K562 (cell line): ENCODE measurements around the gene RASL11A. TPM values are rescaled to one million over a fixed set of nuclear protein-coding genes. Genes with fewer than 3 reads are reported as not detected.

Experiments
- ATAC-seq: fragments of 200-7000 bp; cut with Tn5 transposase; 3 replicates; pipeline ENCODE4 v1.9.1; 2020; ENCODE audit warnings: moderate library complexity
- BruUV-seq: library from RNA; stranded (reverse); fragments of 400-500 nt; replicated peaks from 2 replicates; lab custom pipeline; 2021; lab: Mats Ljungman, UMichigan
- CTCF ChIA-PET: fragments of 300-600 bp; formaldehyde crosslinking; extraction: SDS; loops from one replicate; lab custom pipeline; 2021; ENCODE audit warnings: low intra/inter-chr PET ratio; lab: Yijun Ruan, JAX
- POLR2A ChIA-PET: fragments of 300-600, 350-650 bp; sonication (Branson Sonifier 250); formaldehyde crosslinking; extraction: SDS; loops from one replicate; lab custom pipeline; 2021; ENCODE audit warnings: antibody characterized with exemption, inconsistent platforms; lab: Yijun Ruan, JAX
- DNase-seq, 4 experiments: peaks; one replicate each; pipeline versions ENCODE4 v3.0.0 to v3.0.0-alpha.2; 2011 to 2018; ENCODE audit warnings: low spot score in 3 of 4, mixed read lengths in 3 of 4; ENCODE audit errors: extremely low read depth in 1 of 4
- FAIRE-seq: peaks from 2 replicates; lab custom pipeline; 2011; peaks lifted over from hg19 to GRCh38; lab: Jason Lieb, UNC
- H2AFZ ChIP-seq: 2 replicates; pipeline ENCODE4 v1.6.0; 2011; ENCODE audit warnings: low read depth, low read length, control low read depth, inconsistent platforms
- H3K27ac ChIP-seq: fragments of 200-600 bp; 3 replicates; pipeline ENCODE4 v1.8.0; 2011; ENCODE audit warnings: low read depth, mild to moderate bottlenecking, control low read depth, inconsistent platforms, low read length, moderate library complexity, mixed read lengths; ENCODE audit errors: extremely low read depth
- H3K27me3 ChIP-seq, 2 experiments: fragments of 300-600 bp in 1 of 2; 2 replicates in 1 of 2; 3 replicates in 1 of 2; pipeline versions ENCODE4 v1.6.0 to v1.8.0; 2011; ENCODE audit warnings: inconsistent platforms in 2 of 2, low read length in 2 of 2, mild to moderate bottlenecking in 1 of 2, mixed read lengths in 1 of 2, moderate library complexity in 1 of 2; ENCODE audit not compliant: control insufficient read depth in 2 of 2, insufficient read depth in 2 of 2
- H3K36me3 ChIP-seq: fragments of 300-600 bp; 3 replicates; pipeline ENCODE4 v1.8.0; 2011; ENCODE audit warnings: mild to moderate bottlenecking, low read length, inconsistent platforms; ENCODE audit not compliant: control insufficient read depth, insufficient read depth
- H3K4me1 ChIP-seq, 2 experiments: fragments of 200-600 bp in 1 of 2; replicated peaks in 1 of 2; 2 replicates in 1 of 2; 3 replicates in 1 of 2; pipeline versions ENCODE4 v1.5.1 to v1.8.0; 2011; ENCODE audit warnings: inconsistent platforms in 2 of 2, low read length in 2 of 2, mild to moderate bottlenecking in 1 of 2, mixed read lengths in 1 of 2, moderate library complexity in 1 of 2; ENCODE audit not compliant: control insufficient read depth in 2 of 2, insufficient read depth in 2 of 2
- H3K4me2 ChIP-seq: 2 replicates; pipeline ENCODE4 v1.6.1; 2011; ENCODE audit warnings: low read length, control low read depth, inconsistent platforms, mixed read lengths; ENCODE audit not compliant: insufficient read depth
- H3K4me3 ChIP-seq: fragments of 200-600 bp; sonication (generic), shearing (Covaris generic); 2 replicates; pipeline ENCODE4 v1.5.1; 2016; ENCODE audit warnings: control low read depth, inconsistent platforms
- H3K79me2 ChIP-seq: fragments of 200-600 bp; 3 replicates; pipeline ENCODE4 v1.8.0; 2011; ENCODE audit warnings: low read length, inconsistent platforms; ENCODE audit not compliant: control insufficient read depth, insufficient read depth
- H3K9ac ChIP-seq, 2 experiments: 2 replicates each; pipeline versions ENCODE4 v1.6.0 to v1.6.1; 2011; ENCODE audit warnings: low read depth in 2 of 2, low read length in 2 of 2, control low read depth in 1 of 2, inconsistent platforms in 1 of 2, mild to moderate bottlenecking in 1 of 2, mixed read lengths in 1 of 2; ENCODE audit not compliant: insufficient read depth in 1 of 2
- H3K9me1 ChIP-seq: one replicate; pipeline ENCODE4 v1.6.0; 2011; ENCODE audit warnings: inconsistent platforms, mild to moderate bottlenecking, low read length, moderate library complexity; ENCODE audit not compliant: control insufficient read depth, insufficient read depth
- H3K9me3 ChIP-seq: replicated peaks from 2 replicates; pipeline ENCODE4 v1.5.1; 2011; ENCODE audit warnings: low read depth, low read length, inconsistent platforms; ENCODE audit not compliant: control insufficient read depth, insufficient read depth
- H4K20me1 ChIP-seq: replicated peaks from 2 replicates; pipeline ENCODE4 v1.6.1; 2011; ENCODE audit warnings: low read length, inconsistent platforms, mixed read lengths; ENCODE audit not compliant: control insufficient read depth, insufficient read depth
- CCAR2 ChIP-seq: fragments of 200-400 bp; formaldehyde crosslinking; IDR thresholded peaks from 2 replicates; pipeline ENCODE4 v1.6.1; 2017; ENCODE audit warnings: mild to moderate bottlenecking, low read depth, low read length
- CXXC5 ChIP-seq: fragments of 250-450 bp; sonication (Bioruptor Pico); IDR thresholded peaks from 2 replicates; pipeline ENCODE4 v1.8.0; 2022; ENCODE audit warnings: inconsistent platforms, mild to moderate bottlenecking, moderate library complexity
- DEAF1 ChIP-seq: fragments of 450-650 bp; formaldehyde crosslinking; IDR thresholded peaks from 2 replicates; pipeline ENCODE4 v1.4.0; 2020; ENCODE audit warnings: mild to moderate bottlenecking, moderate library complexity
- DMBX1 ChIP-seq: fragments of 250-450 bp; sonication (Bioruptor Pico); IDR thresholded peaks from 2 replicates; pipeline ENCODE4 v1.8.0; 2022; ENCODE audit warnings: inconsistent platforms, mild to moderate bottlenecking, moderate library complexity, borderline replicate concordance
- GTF2A2 ChIP-seq: IDR thresholded peaks from 2 replicates; pipeline ENCODE4 v1.6.1; 2016; ENCODE audit warnings: mild to moderate bottlenecking, missing genetic modification characterization, missing compliant biosample characterization
- KDM2B ChIP-seq: fragments of 250-450 bp; sonication (Bioruptor Pico); IDR thresholded peaks from 2 replicates; pipeline ENCODE4 v1.8.0; 2021; ENCODE audit warnings: mild to moderate bottlenecking, moderate library complexity
- LEF1 ChIP-seq: fragments of 450-650 bp; IDR thresholded peaks from 2 replicates; pipeline ENCODE4 v1.6.1; 2016; ENCODE audit warnings: mild to moderate bottlenecking
- MTA3 ChIP-seq: fragments of 450-650 bp; formaldehyde crosslinking; IDR thresholded peaks from 2 replicates; pipeline ENCODE4 v1.6.1; 2017; ENCODE audit warnings: mild to moderate bottlenecking, borderline replicate concordance
- NUFIP1 ChIP-seq: fragments of 450-650 bp; IDR thresholded peaks from 2 replicates; pipeline ENCODE4 v1.6.1; 2018; ENCODE audit not compliant: partially characterized antibody
- RBBP5 ChIP-seq: fragments of 200-600 bp; sonication (generic); IDR thresholded peaks from 2 replicates; pipeline ENCODE4 v1.6.1; 2012; ENCODE audit warnings: borderline replicate concordance, mild to moderate bottlenecking, low read length, control low read depth, inconsistent platforms; ENCODE audit not compliant: insufficient read depth, poor library complexity, severe bottlenecking
- RREB1 ChIP-seq: fragments of 250-450 bp; sonication (Bioruptor Pico); IDR thresholded peaks from 2 replicates; pipeline ENCODE4 v1.4.0; 2020
- SIRT6 ChIP-seq: IDR thresholded peaks from one replicate; pipeline ENCODE4 v1.6.1; 2012; ENCODE audit warnings: low read depth, mild to moderate bottlenecking, control low read depth, inconsistent platforms, low read length, moderate library complexity
- SRSF1 ChIP-seq: fragments of 200-400 bp; formaldehyde crosslinking; IDR thresholded peaks from 2 replicates; pipeline ENCODE4 v1.6.1; 2017; ENCODE audit warnings: mild to moderate bottlenecking, low read depth, low read length, moderate library complexity
- TAF15 ChIP-seq: fragments of 200-400 bp; formaldehyde crosslinking; IDR thresholded peaks from 2 replicates; pipeline ENCODE4 v1.6.1; 2017; ENCODE audit warnings: mild to moderate bottlenecking, low read depth, low read length, moderate library complexity
- ZNF212 ChIP-seq: fragments of 450-650 bp; formaldehyde crosslinking; IDR thresholded peaks from 2 replicates; pipeline ENCODE4 v1.4.0; 2020; ENCODE audit warnings: mild to moderate bottlenecking
- ZNF644 ChIP-seq: fragments of 200-800 bp; sonication (Bioruptor generic); IDR thresholded peaks from 2 replicates; pipeline ENCODE4 v1.6.1; 2016; ENCODE audit warnings: low read depth, missing genetic modification characterization, missing compliant biosample characterization
- ZNF785 ChIP-seq: fragments of 250-450 bp; sonication (Bioruptor Pico); IDR thresholded peaks from 2 replicates; pipeline ENCODE4 v1.4.0; 2020; ENCODE audit warnings: mild to moderate bottlenecking
- WGBS: fragments of 100-300 bp; shearing (Covaris generic); methylation state at CpG from one replicate; pipeline ENCODE4 v1.1.6; 2016; ENCODE audit warnings: low coverage, mixed read lengths; ENCODE audit not compliant: insufficient coverage; ENCODE audit errors: missing lambda C conversion rate; 5-methylcytosine and 5-hydroxymethylcytosine counted together
- in situ Hi-C: fragments of 300-500 bp; cut with MboI; formaldehyde crosslinking; loops from 4 replicates; pipeline ENCODE4 v1.15.0; 2018; ENCODE audit warnings: inconsistent platforms, mixed read lengths
- intact Hi-C: fragments of 100-400 bp; cut with micrococcal nuclease; formaldehyde crosslinking; loops from 2 replicates; pipeline ENCODE4 v1.14.2; 2022
- polyA plus RNA-seq, 8 experiments: library from polyadenylated mRNA; depleted of rRNA in 4 of 8; stranded (reverse) in 5 of 8; unstranded in 3 of 8; fragments of >200 nt; fragmentation: Nextera tagmentation in 2 of 8; fragmentation: Illumina TruSeq in 1 of 8; extraction: Ambion mirVana in 2 of 8; extraction: Trizol in 1 of 8; gene quantifications; 2 replicates each; pipeline versions ENCODE4 v1.2.1 to v1.2.3, GENCODE V29; 2011 to 2014; ENCODE audit warnings: inconsistent platforms in 1 of 8, missing spikeins in 1 of 8
- total RNA-seq, 7 experiments: library from RNA; depleted of rRNA in 6 of 7; stranded (reverse); fragments of >200 nt in 6 of 7; fragmentation: Illumina TruSeq in 2 of 7; extraction: Trizol in 2 of 7; gene quantifications; 2 replicates each; pipeline versions ENCODE4 v1.2.1 to v1.2.3, GENCODE V29; 2011 to 2021; ENCODE audit warnings: low replicate concordance in 1 of 7

The RASL11A gene
- total and polyA plus RNA-seq, 9 of the 15 experiments (the other 6 are each of a cell fraction or from before 2014, with no cell fraction given): 0.11 to 2.2 (median 1.5) TPM; not detected in 1

DNA sequence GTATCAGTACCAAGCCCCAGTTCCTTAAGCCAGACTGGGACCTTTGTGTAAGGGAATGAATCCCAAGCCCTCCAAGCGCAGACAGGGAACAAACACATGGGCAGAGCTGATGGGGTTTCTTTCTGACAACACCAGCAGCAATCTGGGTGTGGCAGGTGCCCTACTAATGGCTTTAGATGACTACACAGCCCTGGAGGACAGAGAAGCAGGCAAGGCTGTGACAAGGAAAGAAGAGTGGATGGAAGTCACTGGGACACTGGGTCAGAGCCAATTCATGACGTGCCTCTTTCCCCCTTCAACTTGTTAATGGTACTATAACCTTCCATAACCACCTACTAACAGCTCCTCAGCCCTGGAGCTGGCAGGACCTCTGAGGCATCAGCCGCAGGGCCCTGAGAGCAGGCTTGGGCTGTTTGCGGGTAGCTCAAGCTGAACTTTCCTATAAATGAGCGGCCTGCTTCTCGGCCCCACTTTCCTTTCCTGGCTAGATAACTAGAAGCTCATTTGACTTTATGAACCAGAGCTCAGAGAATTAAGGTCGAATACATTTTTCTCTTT, 38.9 kb downstream of the RASL11A start:
- Histone ChIP-seq H4K20me1 (no peaks in the 10 kb centered on the region; the same call in 1 of the 2 replicates), H3K9me3 (no peaks in the 10 kb centered on the region), H3K4me3 (no peak overlapping the region), H3K27me3 (peaks cover 18 to 31% of the 10 kb centered on the region in 2 experiments), H3K4me1 (no peaks in the 10 kb centered on the region), H3K27ac (no peak overlapping the region), H2AFZ (no peak overlapping the region), H3K9ac (no peak overlapping the region), H3K36me3 (no peaks in the 10 kb centered on the region), H3K9me1 (no peaks in the 10 kb centered on the region), H3K4me2 (no peak overlapping the region), H3K79me2 (no peaks in the 10 kb centered on the region)
- ChIA-PET POLR2A (interaction anchor here (0.8 kb wide), 1 partner anchor 18 kb away, joined by 3 read pairs; no protein-coding TSS in a partner anchor), CTCF (no interaction called here)
- no TSS peak for BruUV-seq
- DNase-seq (no peak), FAIRE-seq (no peak), ATAC-seq (no peak)
- intact Hi-C loops: no loop called here
- in situ Hi-C loops: no loop called here
- WGBS: 10% methylated on average over 4 of the region's 7 CpGs
- TF ChIP-seq KDM2B (CRISPR knock-in tag) (no peak), RREB1 (CRISPR knock-in tag) (no peak), MTA3 (no peak), NUFIP1 (no peak), DEAF1 (CRISPR knock-in tag) (no peak), ZNF644 (tag) (no peak), CXXC5 (CRISPR knock-in tag) (no peak), ZNF212 (CRISPR knock-in tag) (no peak), SRSF1 (no peak), LEF1 (no peak), GTF2A2 (tag) (no peak), CCAR2 (no peak), RBBP5 (no peak), ZNF785 (CRISPR knock-in tag) (no peak), DMBX1 (CRISPR knock-in tag) (no peak), SIRT6 (no peak), TAF15 (no peak)
